PC-3 (cell line): ENCODE measurements around the gene PKIG.

ENCODE experiments used
- CTCF ChIP-seq: fragments of 300-600 bp; sonication (generic); conservative IDR thresholded peaks from 2 replicates; pipeline ENCODE4 v1.5.1; 2017; ENCODE audit warnings: antibody characterized with exemption, low read depth, mild to moderate bottlenecking, low read length
- EZH2 ChIP-seq: fragments of 300-600 bp; sonication (generic); IDR thresholded peaks from one replicate; pipeline ENCODE4 v1.6.1; 2017; ENCODE audit warnings: antibody characterized with exemption, mild to moderate bottlenecking, low read length; ENCODE audit not compliant: unreplicated experiment

DNA sequence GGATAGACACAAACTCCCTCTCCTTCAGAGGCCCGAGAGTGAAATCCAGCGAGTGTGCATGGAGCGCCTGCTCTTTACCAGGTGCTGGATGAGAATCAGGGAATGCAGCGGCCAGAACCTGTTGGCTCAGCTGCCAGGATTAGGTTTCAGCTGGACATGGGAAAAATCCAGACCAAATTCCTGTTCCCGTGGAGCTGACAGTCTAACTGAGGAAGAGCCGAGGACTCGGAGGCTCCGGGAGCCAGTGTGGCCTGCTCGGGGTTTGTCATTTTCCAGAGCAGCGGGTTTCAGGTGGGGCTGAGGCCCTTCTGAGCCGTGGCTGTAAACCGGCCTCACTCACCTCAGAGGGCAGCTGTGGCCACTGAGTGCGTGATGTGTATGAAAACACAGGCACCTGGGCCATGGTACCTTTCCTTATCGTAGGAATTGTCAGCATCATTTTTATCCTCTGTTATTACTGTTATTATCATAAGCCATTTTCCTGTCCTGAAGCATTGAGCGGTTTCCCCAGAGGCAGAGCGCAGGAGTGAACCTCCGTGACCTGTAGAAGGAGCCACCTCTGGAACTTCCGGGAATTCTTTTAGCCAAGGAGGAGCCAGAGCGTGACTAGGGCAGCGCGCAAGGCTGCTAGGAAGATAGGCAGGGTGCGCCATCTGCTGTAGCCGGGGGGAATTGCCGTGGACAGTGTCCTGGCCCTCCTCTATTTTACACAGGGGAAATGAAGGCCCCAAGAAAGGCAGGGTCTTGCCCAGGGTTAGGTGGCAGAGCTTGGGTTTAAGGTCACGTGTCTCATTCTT is 27.3 kb downstream of the PKIG start:
- TF ChIP-seq CTCF (peak; percentile 98), EZH2 (no peak)
